ENCODE data around the gene HAVCR2.

The HAVCR2 gene

GRCh38 chr5:157108976-157109375 is at the start of gene HAVCR2:
Gene HAVCR2, minus strand, starts transcription at chr5:157109044. Its CDS starts 61 bp downstream, at chr5:157108983.
- DNase-seq (ENCODE audit: low spot score) = peak; percentile 55
- TF ChIP-seq CTCF (IDR thresholded peaks at IDR 0.05; ENCODE audit: borderline replicate concordance, control extremely low read depth, extremely low read depth, insufficient read depth, missing control alignments) = no peak
- in situ Hi-C loops (cut with MboI; ENCODE audit: low sequenced_read_pairs, unreplicated experiment) = no loop called here

DNA sequence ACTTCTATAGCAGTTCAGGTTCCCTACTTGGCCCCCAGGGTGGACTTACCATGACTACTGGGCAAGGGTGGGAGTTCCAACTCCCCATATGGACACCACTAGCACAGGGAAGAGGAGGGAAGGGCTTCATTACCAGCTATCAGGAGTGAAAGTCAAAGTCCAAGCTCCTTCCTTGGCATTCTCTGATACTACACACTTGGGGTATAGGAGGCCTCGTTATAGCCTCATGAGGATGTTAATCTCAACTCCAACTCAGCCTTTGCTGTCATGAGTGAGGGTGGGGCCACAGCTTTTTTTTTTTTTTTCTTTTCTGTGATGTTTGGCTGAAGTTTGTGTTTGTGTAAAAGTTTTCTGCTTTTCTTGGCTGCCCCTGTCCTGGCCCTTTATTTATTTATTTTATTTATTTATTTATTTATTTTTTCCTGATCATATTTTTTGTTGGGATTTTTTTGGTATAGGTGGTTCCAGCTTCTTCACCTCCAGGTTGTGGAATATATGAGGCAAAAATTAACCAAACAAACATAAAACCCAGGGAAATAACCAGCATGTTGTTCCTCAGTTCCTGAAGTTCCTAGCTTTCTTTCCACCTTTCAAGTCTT is 48.5 kb upstream of the HAVCR2 start:
- in situ Hi-C loops (cut with MboI; ENCODE audit: low sequenced_read_pairs, unreplicated experiment) = loop anchor here (25.0 kb wide), 1 partner anchor 155 kb away; no protein-coding TSS in a partner anchor
- DNase-seq (ENCODE audit: low spot score) = no peak
- no peak for TF ChIP-seq CTCF (IDR thresholded peaks at IDR 0.05; ENCODE audit: borderline replicate concordance, control extremely low read depth, extremely low read depth, insufficient read depth, missing control alignments)

- in situ Hi-C loops (cut with MboI; ENCODE audit: low sequenced_read_pairs, unreplicated experiment) = loop anchor here (25.0 kb wide), 1 partner anchor 157 kb away; no protein-coding TSS in a partner anchor
- TF ChIP-seq CTCF (IDR thresholded peaks at IDR 0.05; ENCODE audit: borderline replicate concordance, control extremely low read depth, extremely low read depth, insufficient read depth, missing control alignments) = no peak
- DNase-seq (ENCODE audit: low spot score) = no peak
Measured at GRCh38 chr5:157155297-157155696, 46.5 kb upstream of the HAVCR2 start.

GRCh38 chr5:157150995-157151394 is 42.2 kb upstream of the HAVCR2 start:
- in situ Hi-C loops (cut with MboI; ENCODE audit: low sequenced_read_pairs, unreplicated experiment) = loop anchor here (25.0 kb wide), 1 partner anchor 161 kb away; no protein-coding TSS in a partner anchor
- DNase-seq (ENCODE audit: low spot score) = no peak
- TF ChIP-seq CTCF (IDR thresholded peaks at IDR 0.05; ENCODE audit: borderline replicate concordance, control extremely low read depth, extremely low read depth, insufficient read depth, missing control alignments) = no peak

GRCh38 chr5:157148734-157149615 is 40.1 kb upstream of the HAVCR2 start:
- TF ChIP-seq CTCF (IDR thresholded peaks at IDR 0.05; ENCODE audit: borderline replicate concordance, control extremely low read depth, extremely low read depth, insufficient read depth, missing control alignments) = peak; percentile 74
- DNase-seq (ENCODE audit: low spot score) = peak; percentile 66
- in situ Hi-C loops (cut with MboI; ENCODE audit: low sequenced_read_pairs, unreplicated experiment) = loop anchor here (10.0 to 25.0 kb wide), 2 partner anchors 96 to 1212 kb away; no protein-coding TSS in a partner anchor

DNA sequence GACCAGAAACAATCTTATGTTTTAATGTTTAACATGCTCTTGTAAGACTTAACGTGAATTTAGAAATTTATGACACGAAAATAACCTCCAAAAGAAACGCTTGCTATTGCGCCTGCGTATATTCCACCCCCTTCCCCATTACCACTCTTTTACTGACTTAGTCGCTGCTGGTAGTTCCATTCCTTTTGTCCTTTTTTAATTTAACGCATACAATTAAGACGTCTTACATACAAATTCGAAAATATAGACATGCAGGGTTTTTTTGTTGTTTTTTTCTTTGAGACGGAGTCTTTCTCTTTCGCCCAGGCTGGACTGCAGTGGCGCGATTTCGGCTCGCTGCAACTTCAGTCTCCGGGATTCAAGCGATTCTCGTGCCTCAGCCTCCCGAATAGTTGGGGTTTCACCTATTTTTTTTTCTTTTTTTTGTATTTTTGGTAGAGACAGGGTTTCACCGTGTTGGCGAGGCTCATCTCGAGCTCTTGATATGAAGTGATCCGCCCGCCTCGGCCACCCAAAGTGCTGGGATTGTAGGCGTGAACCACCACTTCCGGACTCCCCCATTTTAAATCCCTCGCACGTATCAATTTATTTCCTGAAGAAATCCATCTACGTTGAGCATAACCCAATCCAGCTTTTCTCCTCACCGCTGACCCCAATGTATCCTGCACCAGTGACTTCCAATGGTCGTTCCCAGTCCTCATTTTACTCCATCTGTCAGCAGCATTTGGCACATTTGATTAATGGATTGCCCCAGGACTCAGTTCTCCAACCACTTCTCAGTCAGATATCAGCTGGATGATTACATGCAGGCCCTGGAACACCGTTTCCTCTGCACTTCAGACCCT is 34.5 kb upstream of the HAVCR2 start:
- peak; percentile 66 for DNase-seq (ENCODE audit: low spot score)
- in situ Hi-C loops (cut with MboI; ENCODE audit: low sequenced_read_pairs, unreplicated experiment) = loop anchor here (10.0 to 25.0 kb wide), 2 partner anchors 101 to 1206 kb away; no protein-coding TSS in a partner anchor

More for the DNA sequence above, 34.5 kb upstream of the HAVCR2 start:
- TF ChIP-seq CTCF (IDR thresholded peaks at IDR 0.05; ENCODE audit: borderline replicate concordance, control extremely low read depth, extremely low read depth, insufficient read depth, missing control alignments) = no peak

Measured in GM13976 (cell line).